Small intestine (tissue), 7 donors: Measurements from ENCODE around the gene CDADC1. TPM values are rescaled to one million over a fixed set of nuclear protein-coding genes. Genes with fewer than 3 reads are reported as not detected.
"Not testable (repeated sequence)": the region's sequence is repeated elsewhere in the genome, so short reads cannot be mapped to it uniquely, and the experiment has no call there.

Source experiments
- DNase-seq, 2 donors: peaks; one replicate each; pipeline versions ENCODE4 v3.0.0 to v3.0.0-alpha.2; 2013
- FAIRE-seq: peaks from 2 replicates; lab custom pipeline; 2012; peaks lifted over from hg19 to GRCh38; lab: Jason Lieb, UNC
- H3K27ac ChIP-seq, 3 donors: one replicate each; pipeline ENCODE4 v1.5.1; 2013; ENCODE audit warnings: low read length in 2 of 3, mild to moderate bottlenecking in 2 of 3, control low read depth in 1 of 3, inconsistent platforms in 1 of 3, low read depth in 1 of 3, moderate library complexity in 1 of 3
- H3K27me3 ChIP-seq, 3 donors: one replicate each; pipeline ENCODE4 v1.6.1; 2013; ENCODE audit warnings: low read length in 3 of 3, inconsistent platforms in 1 of 3; ENCODE audit not compliant: control insufficient read depth in 3 of 3, insufficient read depth in 3 of 3
- H3K36me3 ChIP-seq, 3 donors: one replicate each; pipeline ENCODE4 v1.6.1; 2013; ENCODE audit warnings: low read length in 3 of 3, inconsistent platforms in 1 of 3, low read depth in 1 of 3, mild to moderate bottlenecking in 1 of 3, moderate library complexity in 1 of 3; ENCODE audit not compliant: control insufficient read depth in 3 of 3, insufficient read depth in 2 of 3
- H3K4me1 ChIP-seq, 3 donors: one replicate each; pipeline ENCODE4 v1.6.1; 2013; ENCODE audit warnings: low read length in 2 of 3, inconsistent platforms in 1 of 3, low read depth in 1 of 3, mild to moderate bottlenecking in 1 of 3, moderate library complexity in 1 of 3; ENCODE audit not compliant: control insufficient read depth in 3 of 3, insufficient read depth in 2 of 3
- H3K4me3 ChIP-seq, 3 donors: one replicate each; pipeline ENCODE4 v1.5.1; 2013; ENCODE audit warnings: low read length in 3 of 3, control low read depth in 1 of 3, inconsistent platforms in 1 of 3, low read depth in 1 of 3, mild to moderate bottlenecking in 1 of 3, moderate library complexity in 1 of 3
- H3K9me3 ChIP-seq, 2 donors: one replicate each; pipeline ENCODE4 v1.6.1; 2013; ENCODE audit warnings: low read depth in 1 of 2, low read length in 1 of 2; ENCODE audit not compliant: control insufficient read depth in 2 of 2, insufficient read depth in 1 of 2
- WGBS, 3 donors: extraction: QIAGEN DNeasy Blood & Tissue Kit; methylation state at CpG; one replicate each; pipeline ENCODE4 v1.1.7; 2013; 5-methylcytosine and 5-hydroxymethylcytosine counted together
- polyA plus RNA-seq, 4 donors: library from polyadenylated mRNA; stranded (reverse) in 3 of 4; unstranded in 1 of 4; fragments of 200-250 nt in 3 of 4; fragments of 120-200 nt in 1 of 4; gene quantifications; one replicate each; pipeline versions ENCODE4 v1.2.1 to v1.2.3, GENCODE V29; 2013
- donor health status: healthy with polysubstance abuse.
- donor health status: control.
- donor health status: control.
- donor health status: Bipolar disorder and iron deficiency.
- donor health status: healthy.

CDADC1 gene
- polyA plus RNA-seq, 4 donors, result 3.2 to 8.8 (median 3.8) TPM

DNA sequence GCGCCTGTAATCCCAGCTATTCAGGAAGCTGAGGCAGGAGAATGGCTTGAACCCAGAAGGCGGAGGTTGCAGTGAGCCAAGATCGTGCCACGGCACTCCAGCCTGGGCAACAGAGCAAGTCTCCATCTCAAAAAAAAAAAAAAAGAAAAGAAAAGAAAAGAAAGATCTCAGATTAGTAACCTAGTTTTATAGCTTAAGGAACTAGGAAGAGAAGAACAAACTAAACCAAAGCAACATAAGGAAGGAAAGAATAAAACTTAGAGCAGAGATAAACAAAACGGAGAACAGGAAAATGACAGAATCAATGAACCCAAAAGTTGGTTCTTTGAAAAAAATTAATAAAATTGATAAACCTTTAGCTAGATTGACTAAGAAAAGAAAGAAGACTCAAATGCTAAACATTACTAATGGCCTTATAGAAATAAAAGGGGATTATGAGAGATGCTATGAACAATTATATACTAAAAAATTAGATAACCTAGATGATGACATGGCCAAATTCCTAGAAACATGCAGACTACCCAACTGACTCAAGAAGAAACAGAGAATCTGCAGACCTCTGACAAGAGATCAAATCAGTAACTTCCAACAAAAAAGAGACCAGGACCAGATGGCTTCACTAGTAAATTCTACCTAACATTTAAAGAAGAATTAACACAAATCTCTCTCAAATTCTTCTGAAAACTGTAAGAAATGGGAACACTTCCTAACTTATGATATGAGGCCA lies 68.2 kb downstream of the CDADC1 start:
- 94 to 97% (median 96%) methylated on average over 5 of the region's 5 CpGs for WGBS, 3 donors
- DNase-seq, result no peak
- no peak for FAIRE-seq
- no peak overlapping the region for H3K27ac ChIP-seq
- no peak overlapping the region for H3K4me3 ChIP-seq
- H3K27me3 ChIP-seq, result no peaks in the 10 kb centered on the region
- no peaks in the 10 kb centered on the region for H3K9me3 ChIP-seq
- H3K4me1 ChIP-seq, result peaks cover 2 to 11% (median 4%) of the 10 kb centered on the region in 3 donors
- peaks cover 0 to 2% (median 0%) of the 10 kb centered on the region in 3 donors for H3K36me3 ChIP-seq

DNA sequence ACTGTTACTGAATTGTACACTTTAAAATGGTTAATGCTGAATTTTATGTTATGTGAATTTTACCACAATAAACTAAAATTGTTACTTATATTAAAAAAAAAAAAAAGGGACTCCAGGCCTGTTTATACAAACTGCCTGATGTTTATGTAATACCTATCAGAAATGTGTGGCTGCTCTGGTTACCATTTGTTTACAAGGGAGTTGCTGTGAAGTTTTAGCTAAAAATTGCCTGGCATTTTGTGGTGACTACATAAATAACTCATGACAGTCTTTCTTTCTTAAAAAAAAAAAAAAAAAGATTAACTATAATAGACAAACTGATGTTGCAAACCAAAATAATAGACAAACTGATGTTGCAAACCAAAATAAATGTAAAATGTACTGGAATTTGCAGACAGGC lies 71.8 kb downstream of the CDADC1 start:
- Histone ChIP-seq H3K36me3 (peaks cover 0 to 2% (median 0%) of the 10 kb centered on the region in 3 donors), H3K4me3 (no peak overlapping the region), H3K4me1 (no peaks in the 10 kb centered on the region), H3K27ac (no peak overlapping the region), H3K9me3 (no peaks in the 10 kb centered on the region), H3K27me3 (no peaks in the 10 kb centered on the region)
- DNase-seq (no peak), FAIRE-seq (no peak)

DNA sequence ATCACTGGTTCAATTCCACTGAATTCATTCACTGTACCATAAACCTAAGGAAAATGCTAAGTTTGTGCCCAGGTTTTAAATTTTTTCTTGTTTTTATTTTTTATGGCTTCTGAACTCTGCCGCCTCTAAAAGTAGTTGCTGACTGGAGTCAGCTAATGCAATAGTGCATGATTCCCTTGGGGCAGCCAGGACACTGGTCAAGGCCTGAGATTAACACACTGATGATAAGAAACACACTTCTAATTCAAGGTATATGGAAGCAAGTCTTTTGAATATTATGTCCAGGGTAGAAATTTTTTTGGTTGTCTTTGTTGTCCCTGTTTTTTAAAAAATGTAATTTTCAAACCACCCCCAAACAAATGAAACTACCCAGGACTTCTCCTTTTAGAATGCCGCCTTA lies 72.2 kb downstream of the CDADC1 start:
- no peak for FAIRE-seq
- Histone ChIP-seq H3K36me3 (peaks cover 0 to 2% (median 0%) of the 10 kb centered on the region in 3 donors), H3K4me3 (no peak overlapping the region), H3K9me3 (no peaks in the 10 kb centered on the region), H3K4me1 (no peaks in the 10 kb centered on the region), H3K27me3 (no peaks in the 10 kb centered on the region), H3K27ac (no peak overlapping the region)
- no peak for DNase-seq
- WGBS, 3 donors, result 90 to 96% (median 90%) methylated on average over 2 of the region's 2 CpGs

DNA sequence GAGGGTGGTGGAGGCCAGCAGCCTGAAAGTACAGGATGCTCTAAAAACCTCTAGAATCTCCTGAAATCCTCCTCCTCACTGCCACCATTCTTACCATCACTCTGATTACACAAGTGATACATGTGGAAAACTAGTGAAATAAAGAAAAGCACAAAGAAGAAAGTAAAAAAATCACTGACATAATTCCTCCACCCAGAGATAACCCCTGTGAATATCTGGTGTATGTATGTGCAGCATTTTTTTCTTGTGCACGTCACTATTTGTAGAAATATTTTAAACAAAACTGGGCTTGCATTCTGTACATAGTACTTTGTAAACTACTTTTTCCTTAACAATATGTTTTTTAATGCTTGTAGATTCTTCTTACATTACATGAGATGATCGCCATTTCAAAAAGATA lies 73.2 kb downstream of the CDADC1 start:
- H3K27me3 ChIP-seq, result no peaks in the 10 kb centered on the region
- no peaks in the 10 kb centered on the region for H3K4me1 ChIP-seq
- no peak for DNase-seq
- FAIRE-seq, result no peak
- no peaks in the 10 kb centered on the region for H3K9me3 ChIP-seq
- 84 to 93% (median 89%) methylated on average over 2 of the region's 2 CpGs for WGBS, 3 donors
- H3K4me3 ChIP-seq, result no peak overlapping the region
- H3K36me3 ChIP-seq, result no peaks in the 10 kb centered on the region
- H3K27ac ChIP-seq, result no peak overlapping the region

DNA sequence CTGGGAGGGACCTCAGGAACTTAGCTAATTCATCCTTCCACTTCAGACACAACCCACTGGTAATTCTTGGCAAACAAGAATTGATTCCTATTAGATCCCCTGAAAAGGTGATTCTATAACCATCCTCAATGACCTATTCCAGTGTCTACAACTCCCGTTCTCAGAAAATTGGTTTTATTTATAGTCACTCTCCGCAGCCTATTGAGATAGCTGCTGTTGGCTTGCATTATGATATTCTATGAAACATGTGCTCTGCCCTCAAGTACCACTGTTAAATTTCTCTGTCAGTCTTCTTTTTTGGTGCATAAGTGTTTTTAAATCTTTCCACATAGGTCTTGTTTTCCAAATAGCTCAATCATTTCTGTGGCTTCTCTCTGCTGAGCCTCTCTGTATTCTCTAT lies 75.0 kb downstream of the CDADC1 start:
- Histone ChIP-seq H3K27ac (no peak overlapping the region), H3K4me3 (no peak overlapping the region), H3K4me1 (no peaks in the 10 kb centered on the region), H3K9me3 (no peaks in the 10 kb centered on the region), H3K27me3 (no peaks in the 10 kb centered on the region), H3K36me3 (no peaks in the 10 kb centered on the region)
- FAIRE-seq (no peak), DNase-seq (no peak)
- WGBS, 3 donors, result 84 to 98% (median 91%) methylated on average over 2 of the region's 2 CpGs

DNA sequence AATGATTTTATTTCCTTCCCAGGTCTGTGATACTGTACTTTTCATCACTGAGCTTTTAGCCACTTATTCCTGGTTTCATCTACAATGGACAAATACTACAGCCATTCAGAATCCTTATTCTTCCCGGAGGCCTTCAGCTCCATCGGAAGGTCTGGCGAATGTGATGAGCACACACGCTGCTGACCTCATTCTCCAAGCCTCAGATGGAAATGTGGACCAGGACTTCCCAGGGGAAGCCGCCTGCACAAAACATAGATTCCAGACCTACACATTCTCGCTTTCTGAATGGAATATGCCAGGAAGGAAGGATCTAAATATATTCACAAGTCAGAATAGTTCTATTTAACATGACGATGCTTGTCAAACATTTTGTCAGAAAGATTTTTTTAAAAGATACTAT lies 75.6 kb downstream of the CDADC1 start:
- no peak overlapping the region for H3K4me3 ChIP-seq
- 94 to 97% (median 97%) methylated on average over 7 of the region's 7 CpGs for WGBS, 3 donors
- H3K36me3 ChIP-seq, result no peaks in the 10 kb centered on the region
- DNase-seq (no peak), FAIRE-seq (no peak)
- H3K27ac ChIP-seq, result no peak overlapping the region
- H3K9me3 ChIP-seq, result no peaks in the 10 kb centered on the region
- H3K4me1 ChIP-seq, result no peaks in the 10 kb centered on the region
- no peaks in the 10 kb centered on the region for H3K27me3 ChIP-seq

DNA sequence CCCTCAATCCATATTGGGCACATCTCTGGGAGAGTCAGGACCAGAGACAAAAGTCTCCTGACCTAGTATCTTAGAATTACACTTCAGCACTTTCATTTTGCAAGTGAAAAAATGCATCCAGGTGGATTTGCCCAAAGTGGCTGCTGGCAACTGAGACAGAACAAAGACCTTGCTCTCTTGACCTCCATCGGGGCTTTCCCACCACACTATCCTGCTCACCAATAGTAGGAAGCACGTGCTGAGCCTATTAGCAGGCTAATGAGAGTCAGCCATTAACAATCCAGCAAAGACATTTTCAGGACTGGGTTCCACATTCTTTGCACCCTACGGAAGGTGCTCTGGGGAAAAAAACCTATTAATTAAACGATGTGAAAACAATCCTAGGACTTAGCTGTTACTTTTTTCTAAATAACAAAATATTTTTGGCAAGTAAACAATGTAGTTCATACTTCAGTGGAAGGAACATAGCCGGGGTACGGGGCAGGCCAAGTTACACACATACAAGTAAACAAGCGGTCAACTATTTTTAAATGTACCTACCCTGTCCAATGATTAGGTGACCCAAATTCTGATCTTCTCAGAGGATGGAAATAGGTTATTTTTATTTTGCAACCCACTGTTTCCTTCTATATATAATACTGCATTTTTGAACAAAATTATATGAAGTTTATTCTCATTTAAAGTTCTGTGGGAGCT lies 78.6 kb downstream of the CDADC1 start:
- Histone ChIP-seq H3K27me3 (no peaks in the 10 kb centered on the region), H3K4me3 (no peak overlapping the region), H3K4me1 (no peaks in the 10 kb centered on the region), H3K36me3 (no peaks in the 10 kb centered on the region), H3K9me3 (no peaks in the 10 kb centered on the region), H3K27ac (no peak overlapping the region)
- FAIRE-seq, result no peak
- 74 to 80% (median 75%) methylated on average over 7 of the region's 7 CpGs for WGBS, 3 donors
- no peak for DNase-seq

DNA sequence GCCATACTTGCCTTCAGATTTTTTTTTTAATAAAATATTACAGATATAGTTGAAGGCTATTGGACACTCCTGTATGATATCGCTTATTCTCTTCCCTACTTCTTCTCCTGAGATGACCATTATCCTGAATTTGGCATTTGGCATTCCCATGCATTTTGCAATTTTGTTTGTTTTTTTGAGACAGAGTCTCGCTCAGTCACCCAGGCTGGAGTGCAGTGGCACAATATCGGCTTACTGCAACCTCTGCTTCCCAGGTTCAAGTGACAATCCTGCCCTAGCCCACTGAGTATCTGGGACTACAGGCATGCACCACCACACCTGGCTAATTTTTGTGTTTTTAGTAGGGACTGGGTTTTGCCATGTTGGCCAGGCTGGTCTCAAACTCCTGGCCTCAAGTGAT lies 79.4 kb downstream of the CDADC1 start:
- H3K4me1 ChIP-seq, H3K9me3 ChIP-seq, H3K4me3 ChIP-seq, DNase-seq, FAIRE-seq, H3K27me3 ChIP-seq, H3K27ac ChIP-seq, H3K36me3 ChIP-seq: not testable (repeated sequence)
- 96 to 100% (median 99%) methylated on average over 3 of the region's 3 CpGs for WGBS, 3 donors
